Measurements from ENCODE around the gene STK17B.

STK17B gene

DNA sequence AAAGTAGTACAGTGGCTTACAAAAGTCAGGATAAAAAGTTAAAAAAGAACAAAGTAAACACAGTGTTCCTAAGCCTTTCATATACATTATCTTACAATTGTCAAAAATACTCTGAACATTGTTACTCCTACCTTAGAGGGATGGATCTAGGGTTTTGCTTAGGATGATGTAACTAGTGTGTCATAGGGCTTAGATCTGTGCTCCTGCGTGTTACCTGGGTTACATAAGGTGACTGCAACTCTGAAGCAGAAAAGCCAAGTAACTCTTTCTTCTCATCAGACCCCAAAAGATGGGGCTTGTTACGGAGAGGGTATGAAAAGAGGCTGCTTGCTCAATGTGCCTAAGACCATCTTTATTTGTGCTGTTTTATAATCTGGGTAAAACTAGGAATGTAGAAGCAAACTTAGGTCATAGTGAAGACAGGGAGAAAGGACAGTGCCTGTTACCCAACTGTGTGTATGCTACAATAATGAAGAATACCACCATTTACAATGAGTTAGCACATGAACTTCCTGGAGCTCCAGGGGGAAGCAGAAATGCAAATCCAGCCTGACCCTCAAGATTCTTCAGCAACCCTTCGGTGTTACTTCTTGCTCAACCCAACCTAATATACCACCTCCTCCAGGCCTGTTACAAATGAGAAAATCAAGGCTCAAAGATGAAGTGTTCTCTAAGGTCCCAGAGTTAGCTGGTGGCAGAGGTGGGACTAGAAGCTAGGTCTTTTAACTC is 42.0 kb upstream of the STK17B start:
- no peak overlapping the region for H3K4me3 ChIP-seq (ENCODE audit: low read length)
- DNase-seq (ENCODE audit: low read depth): no peak
- TF ChIP-seq, protein P1, sequence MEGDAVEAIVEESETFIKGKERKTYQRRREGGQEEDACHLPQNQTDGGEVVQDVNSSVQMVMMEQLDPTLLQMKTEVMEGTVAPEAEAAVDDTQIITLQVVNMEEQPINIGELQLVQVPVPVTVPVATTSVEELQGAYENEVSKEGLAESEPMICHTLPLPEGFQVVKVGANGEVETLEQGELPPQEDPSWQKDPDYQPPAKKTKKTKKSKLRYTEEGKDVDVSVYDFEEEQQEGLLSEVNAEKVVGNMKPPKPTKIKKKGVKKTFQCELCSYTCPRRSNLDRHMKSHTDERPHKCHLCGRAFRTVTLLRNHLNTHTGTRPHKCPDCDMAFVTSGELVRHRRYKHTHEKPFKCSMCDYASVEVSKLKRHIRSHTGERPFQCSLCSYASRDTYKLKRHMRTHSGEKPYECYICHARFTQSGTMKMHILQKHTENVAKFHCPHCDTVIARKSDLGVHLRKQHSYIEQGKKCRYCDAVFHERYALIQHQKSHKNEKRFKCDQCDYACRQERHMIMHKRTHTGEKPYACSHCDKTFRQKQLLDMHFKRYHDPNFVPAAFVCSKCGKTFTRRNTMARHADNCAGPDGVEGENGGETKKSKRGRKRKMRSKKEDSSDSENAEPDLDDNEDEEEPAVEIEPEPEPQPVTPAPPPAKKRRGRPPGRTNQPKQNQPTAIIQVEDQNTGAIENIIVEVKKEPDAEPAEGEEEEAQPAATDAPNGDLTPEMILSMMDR (conservative IDR thresholded peaks at IDR 0.05; ENCODE audit: low read length): no peak

DNA sequence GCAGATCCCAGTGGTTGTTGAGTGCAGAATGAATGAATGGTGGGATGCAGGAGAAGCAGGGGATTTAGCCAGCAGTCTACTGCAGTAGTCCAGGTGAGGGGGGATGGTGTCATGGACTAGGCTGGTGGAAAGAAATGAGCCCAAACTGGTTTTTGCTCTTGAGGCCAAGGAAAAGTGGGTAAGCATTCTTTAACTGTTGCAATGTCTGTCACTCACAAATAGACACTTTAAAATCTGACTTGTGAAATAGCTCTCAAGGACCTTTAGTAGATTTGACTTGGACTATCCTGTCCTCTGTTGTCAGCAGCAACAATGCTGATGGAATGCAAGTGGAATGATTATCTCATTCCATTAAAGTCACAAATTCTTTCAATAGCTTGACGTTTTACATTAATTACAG is 37.5 kb upstream of the STK17B start:
- DNase-seq (ENCODE audit: low read depth): peak; percentile 43
- no peak overlapping the region for H3K4me3 ChIP-seq (ENCODE audit: low read length)
- TF ChIP-seq, protein P1 (conservative IDR thresholded peaks at IDR 0.05; ENCODE audit: low read length): no peak

DNA sequence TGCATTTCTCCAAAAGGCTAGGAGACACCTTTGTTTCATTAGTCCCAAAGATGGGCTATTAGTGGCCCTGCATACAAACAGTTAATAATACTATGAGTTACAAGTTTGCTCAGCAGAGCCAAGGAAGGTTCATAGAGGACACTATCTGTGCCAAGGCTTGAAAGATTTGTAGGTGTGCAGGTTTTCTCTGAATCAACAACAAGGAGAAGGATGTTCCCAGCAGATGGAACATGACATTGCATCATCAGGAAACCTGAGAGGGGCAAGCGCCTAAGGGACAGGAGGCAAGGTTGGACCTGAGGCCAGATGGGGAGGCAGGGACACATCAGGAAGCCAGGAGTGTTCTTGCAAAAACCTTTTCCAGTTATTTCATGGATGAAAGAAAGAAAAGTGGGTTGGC is 35.4 kb upstream of the STK17B start:
- TF ChIP-seq, protein P1 (conservative IDR thresholded peaks at IDR 0.05; ENCODE audit: low read length): no peak
- DNase-seq (ENCODE audit: low read depth): no peak
- H3K4me3 ChIP-seq (ENCODE audit: low read length): no peak overlapping the region

DNA sequence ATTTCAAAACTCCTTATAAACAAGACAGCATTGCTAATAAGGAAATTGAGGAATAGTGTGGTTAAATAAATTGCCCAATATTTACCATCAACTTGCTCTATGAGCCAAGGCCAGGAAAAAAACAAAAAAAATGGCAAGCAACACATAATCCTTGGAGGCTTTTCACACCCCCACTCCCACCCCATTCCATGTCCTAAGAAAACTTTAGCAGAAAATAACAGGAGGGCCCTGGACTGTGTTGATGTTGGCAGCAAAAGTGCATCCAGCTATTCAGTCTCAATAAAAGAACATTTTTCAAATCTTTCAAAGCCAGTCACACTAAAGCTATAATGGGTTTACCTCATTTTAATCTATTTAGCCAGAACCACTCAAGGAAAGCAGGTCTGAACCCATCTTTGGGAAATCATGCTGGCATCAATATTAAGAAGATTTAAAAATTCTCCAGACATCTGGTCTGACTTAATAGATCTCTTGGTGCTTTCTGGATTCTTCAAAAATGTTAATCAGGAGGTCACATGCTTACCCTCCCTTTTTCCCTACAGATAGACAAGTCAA is 34.6 kb upstream of the STK17B start:
- TF ChIP-seq, protein P1 (conservative IDR thresholded peaks at IDR 0.05; ENCODE audit: low read length): no peak
- no peak overlapping the region for H3K4me3 ChIP-seq (ENCODE audit: low read length)
- DNase-seq (ENCODE audit: low read depth): peak; percentile 94

DNA sequence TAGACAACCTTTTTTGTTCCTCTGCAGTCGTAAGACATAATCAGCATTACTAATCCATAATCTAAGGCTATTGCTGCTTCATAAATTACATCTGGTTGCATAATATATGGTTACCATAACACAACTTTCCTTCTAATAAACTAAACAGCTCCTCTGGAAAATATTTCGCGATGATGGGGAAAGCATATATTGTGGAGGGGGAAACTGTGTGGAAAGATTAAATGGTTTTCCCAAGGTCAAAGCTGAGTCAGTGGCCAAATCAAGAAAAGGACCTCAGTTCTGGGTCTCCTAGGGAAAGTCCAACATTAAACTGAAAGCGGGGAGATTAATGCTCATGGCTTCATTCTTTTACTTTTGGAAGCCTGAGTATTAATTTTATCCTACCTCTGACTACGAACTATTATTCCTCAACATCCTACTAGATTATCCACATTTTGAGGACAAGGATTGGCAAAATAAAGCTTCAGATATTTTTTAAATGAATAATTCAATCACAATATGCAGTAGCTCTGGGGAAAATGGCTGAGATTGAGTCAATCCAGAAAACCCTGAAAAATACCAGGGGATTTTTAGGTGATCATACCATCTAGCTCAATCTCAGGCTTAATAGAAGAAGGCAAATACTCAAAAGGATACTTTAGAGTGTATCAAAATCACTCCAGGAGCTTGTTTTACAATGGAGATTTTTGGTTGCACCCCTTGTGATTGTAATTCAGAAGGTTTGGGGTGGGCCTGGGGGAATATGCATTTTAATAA is 33.8 kb upstream of the STK17B start:
- H3K4me3 ChIP-seq (ENCODE audit: low read length): no peak overlapping the region
- DNase-seq (ENCODE audit: low read depth): no peak
- TF ChIP-seq, protein P1 (conservative IDR thresholded peaks at IDR 0.05; ENCODE audit: low read length): no peak

DNA sequence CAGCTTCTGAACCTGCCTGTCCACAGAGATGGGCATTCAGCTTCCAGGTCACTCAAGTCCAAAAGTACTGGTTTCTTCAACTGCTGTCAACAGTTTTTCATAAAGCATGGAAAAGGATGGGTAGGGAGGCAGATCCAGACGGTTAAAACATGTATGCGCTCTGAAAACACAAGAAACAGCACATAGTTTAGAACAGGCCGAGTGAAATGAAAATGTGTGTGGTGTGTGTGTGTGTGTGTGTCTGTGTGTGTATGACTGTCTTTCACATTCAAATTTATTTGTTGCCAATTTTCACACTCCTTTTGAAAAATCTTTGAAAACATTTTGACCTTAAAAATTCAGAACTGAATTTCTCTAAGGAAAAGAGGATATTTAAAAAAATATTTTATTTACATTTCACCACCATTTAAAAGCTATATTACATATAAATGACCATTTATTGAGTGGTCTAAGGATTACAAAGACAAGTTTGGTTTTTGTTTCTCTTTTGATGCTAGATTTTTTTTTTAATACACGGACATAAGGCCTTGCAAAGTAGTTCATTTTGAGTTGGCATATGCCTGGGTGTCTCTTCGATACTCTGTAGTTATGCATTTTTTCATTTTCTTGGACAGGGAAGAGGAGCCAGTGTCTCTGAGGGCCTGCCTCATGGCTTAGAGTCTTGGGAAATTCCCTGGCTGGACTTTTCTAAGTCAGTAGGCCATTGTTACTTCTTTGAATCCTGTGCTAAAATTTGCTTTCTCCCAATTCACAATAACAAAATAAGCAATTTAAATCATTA is 30.0 kb upstream of the STK17B start:
- TF ChIP-seq, protein P1 (conservative IDR thresholded peaks at IDR 0.05; ENCODE audit: low read length): no peak
- H3K4me3 ChIP-seq (ENCODE audit: low read length): no peak overlapping the region
- no peak for DNase-seq (ENCODE audit: low read depth)
